HG02610 (cell line): ENCODE results near the gene KAZN.

ENCODE experiments used
- ATAC-seq: cut with Tn5 transposase; IDR thresholded peaks from one replicate; pipeline ENCODE4 v1.9.1; 2021; ENCODE audit warnings: mild to moderate bottlenecking, moderate library complexity; ENCODE audit not compliant: unreplicated experiment

KAZN gene

DNA sequence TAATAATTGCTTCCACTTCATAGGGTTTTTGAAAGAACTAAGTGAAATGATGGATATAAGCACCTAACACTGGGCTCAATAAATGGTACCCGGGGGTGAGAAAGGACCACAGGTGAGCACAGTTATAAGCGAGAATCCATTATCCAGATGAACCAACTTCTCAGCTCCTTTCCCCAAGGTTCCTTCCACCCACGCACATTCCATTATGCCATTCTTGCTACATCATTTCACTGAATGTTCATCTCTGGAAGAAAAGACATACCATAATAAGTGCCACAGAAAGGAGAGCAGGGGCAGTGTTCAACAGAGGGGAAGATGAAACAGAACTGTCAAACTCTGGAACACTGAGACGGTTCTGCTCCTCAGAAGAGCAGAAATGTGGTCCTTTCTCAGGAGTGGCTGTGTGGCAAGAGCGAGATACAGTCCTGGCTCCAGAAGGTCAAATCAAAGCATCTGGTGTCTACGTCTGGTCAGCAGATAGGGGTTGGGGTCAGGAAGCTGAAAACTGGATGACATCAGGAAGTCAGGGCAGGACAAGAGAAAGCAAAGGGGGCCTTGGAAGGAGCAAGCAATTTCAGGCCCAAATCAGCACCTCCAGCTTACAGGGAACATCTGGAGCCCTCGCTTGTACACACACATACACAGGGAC lies 299.6 kb downstream of the KAZN start:
- no peak for ATAC-seq

GRCh38 chr1:14899686-14900085 lies 301.2 kb downstream of the KAZN start:
- ATAC-seq, result no peak

- no peak for ATAC-seq
Observed at GRCh38 chr1:14901371-14901954, 303.0 kb downstream of the KAZN start.

- no peak for ATAC-seq
Observed at GRCh38 chr1:14903922-14904321, 305.4 kb downstream of the KAZN start.

- no peak for ATAC-seq
Observed at GRCh38 chr1:14906665-14907064, 308.2 kb downstream of the KAZN start.

DNA sequence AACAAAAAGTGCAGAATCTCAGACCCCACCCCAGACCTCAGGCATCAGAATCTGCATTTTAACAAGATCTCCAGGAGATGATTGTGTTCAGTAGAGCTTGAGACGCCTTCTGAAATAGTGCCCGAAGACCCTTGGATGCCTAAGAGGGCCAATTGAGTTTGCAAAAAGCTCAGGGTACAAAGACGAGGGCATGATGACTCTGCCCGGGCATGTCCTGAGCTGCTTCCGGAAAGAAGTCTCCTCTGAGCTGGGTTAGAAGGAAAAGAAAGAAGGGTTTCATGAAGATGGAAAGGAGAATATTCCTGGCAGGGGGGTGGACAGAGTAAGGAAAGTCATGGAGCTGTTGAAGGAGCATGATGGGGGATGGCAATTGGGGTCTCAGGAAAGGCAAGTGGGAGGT lies 308.9 kb downstream of the KAZN start:
- no peak for ATAC-seq

DNA sequence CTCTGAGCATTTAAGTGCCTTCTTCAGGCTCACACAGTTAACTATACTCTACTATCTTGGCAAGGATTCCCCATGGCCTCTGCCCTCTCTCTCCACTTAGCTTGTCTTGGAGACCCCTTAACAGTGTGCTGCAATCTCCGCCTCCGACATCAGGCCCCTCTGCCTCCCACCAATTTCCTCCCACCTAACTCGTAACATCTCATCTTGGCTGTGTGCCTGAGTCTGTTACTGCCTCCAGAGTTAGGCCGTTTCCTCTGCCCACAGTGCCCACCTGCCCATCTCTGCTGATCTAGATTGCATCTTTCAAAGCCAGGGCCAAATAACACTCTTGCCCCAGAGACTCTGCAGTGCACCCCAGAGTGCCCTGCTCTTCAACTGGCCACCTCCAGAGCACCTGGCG lies 310.8 kb downstream of the KAZN start:
- ATAC-seq, result no peak

GRCh38 chr1:14909920-14910460 lies 311.5 kb downstream of the KAZN start:
- ATAC-seq, result no peak

DNA sequence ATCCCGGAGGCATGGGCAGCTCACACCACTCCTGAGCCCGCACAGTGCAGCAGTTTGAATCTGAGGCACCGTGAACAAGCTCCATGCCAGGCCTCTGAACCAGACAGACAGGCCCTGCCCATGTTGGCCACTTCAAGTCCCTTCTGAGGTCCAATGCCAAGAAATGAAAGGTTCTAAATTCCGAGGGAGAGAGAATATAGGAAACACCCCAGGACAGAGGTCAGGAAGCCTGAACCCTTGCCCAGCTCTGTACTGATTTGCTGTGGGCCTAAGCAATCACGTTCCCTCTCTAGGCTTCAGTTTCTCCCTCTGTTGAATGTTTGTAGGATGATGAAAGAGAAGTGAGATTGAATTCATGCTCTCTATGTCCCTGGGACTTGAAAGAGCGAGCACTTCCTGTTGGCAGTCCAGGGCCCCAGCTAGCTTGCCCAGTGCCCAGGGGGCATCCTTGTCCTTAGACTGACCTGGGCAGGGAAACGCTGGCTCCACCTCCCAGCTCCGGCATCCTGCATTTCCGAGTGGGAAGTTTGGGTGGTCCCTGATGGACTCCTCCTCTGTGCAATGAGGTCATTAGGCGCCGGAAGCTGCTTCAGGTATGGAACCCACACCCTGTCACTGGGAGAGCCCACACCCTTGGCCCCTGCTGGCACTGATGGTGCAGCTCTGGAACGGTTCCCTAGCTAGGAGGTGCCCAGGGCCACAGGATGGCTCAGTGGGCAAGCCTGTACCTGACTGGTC lies 312.7 kb downstream of the KAZN start:
- no peak for ATAC-seq

DNA sequence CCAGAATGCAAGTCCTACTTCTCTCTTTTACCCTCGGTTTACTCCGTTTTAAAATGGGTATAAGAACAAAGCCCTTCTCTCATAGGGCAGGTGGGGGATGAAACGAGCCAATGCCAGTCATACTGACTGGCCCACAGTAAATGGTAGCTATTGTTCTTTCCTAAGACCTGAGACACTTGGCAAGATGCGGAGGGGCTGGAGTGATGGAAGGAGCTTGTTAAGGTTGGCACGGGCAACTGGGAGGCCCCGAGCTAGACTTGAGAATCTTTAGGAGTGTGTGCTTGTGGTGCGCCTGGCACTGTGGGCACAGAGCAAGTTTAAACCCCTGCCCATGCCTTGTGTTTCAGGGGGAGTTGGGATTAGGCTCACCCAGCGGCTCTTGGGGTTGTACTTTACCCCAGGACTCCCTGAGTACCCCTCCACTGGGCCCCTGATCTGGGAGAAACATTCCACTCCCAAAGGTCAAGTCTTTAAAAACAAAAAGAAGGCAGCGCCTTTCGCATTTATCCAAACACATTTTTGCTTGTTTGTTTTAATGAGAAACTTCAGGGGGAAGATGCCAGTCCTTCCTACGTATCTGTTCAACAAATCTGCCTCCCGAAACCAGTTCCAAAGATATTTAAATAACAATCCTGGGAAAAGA lies 314.5 kb downstream of the KAZN start:
- no peak for ATAC-seq

DNA sequence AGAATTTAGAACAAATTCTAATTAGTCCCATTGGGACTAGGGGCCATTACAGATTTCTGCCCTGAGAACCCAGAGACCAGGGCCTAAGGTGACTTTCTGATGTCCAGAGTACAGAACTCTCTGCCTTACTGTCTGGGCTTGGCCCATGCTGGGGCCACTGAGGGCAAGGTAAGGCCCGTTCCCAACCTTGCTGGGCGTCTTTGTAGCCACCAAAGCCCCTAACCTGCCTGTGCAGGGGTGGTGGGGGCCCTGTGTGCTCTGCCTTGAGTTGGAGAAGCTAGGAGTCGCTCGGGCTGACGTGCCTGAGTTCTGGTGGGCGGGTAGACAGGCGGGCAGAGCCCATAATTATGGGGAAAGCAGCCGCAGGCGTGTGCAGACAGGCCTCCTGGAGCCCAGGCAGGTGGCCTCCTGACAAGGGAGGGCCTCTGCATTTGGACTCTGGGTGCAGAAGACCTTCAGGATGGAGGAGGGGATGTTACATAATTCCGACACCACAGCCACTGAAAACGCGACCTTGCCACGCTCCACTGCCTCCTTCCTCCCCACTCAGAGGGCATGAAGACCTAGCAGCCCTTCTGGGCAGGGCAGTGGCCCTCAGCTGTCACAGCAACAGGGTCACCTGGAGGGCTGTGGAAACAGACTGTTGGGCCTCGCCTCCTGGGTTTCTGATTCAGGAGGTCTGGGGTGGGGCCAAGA lies 315.1 kb downstream of the KAZN start:
- no peak for ATAC-seq

DNA sequence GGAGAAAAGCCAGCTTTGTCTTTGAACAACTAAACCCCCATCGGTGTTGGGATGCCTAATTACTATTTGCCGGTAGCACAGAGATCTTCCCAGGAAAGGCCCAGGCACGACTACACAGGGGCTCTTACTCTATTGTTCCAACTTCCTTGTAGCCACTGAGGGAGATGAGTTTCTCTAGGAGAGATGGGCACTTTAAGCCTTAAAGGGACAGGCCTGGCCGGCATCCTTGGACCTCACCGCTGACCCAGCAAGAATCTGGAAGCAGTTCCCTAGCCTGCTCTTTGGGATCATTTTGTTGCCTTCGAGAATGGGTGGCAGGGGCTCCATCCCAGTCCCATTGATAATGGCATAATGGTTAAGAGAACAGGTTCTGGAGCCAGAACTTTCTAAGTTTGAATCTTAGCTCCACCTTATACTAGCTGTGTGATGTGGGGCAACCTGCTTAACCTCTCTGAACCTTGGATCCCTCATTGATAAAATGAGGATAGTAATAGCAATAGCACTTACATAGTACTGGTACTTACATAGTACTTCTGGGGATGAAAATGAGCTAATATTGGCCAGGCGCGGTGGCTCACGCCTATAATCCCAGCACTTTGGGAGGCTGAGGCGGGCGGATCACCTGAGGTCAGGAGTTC lies 316.0 kb downstream of the KAZN start:
- no peak for ATAC-seq

- no peak for ATAC-seq
Observed at GRCh38 chr1:14915356-14916054, 317.0 kb downstream of the KAZN start.

- ATAC-seq, result no peak
Observed at GRCh38 chr1:14919289-14919688, 320.8 kb downstream of the KAZN start.

GRCh38 chr1:14919751-14920150 lies 321.3 kb downstream of the KAZN start:
- ATAC-seq, result no peak

DNA sequence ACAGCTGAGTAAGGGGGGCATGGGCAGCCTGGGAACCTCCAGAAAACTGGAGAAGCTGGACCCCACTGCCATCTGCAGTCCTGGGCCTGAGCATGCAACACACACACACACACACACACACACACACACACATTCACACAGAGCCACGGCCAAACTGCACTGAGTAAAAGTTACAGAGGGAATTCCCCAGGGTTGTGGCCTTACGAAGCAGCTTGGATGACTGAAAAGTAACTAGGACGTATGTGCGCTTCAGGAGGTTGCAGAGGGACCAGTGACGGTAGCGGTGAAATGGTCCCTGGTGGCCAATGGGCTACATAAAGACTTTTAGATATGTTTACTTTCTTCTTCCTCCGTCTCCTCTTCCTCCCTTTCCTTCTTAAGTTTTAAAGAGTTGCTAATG lies 322.6 kb downstream of the KAZN start:
- no peak for ATAC-seq

DNA sequence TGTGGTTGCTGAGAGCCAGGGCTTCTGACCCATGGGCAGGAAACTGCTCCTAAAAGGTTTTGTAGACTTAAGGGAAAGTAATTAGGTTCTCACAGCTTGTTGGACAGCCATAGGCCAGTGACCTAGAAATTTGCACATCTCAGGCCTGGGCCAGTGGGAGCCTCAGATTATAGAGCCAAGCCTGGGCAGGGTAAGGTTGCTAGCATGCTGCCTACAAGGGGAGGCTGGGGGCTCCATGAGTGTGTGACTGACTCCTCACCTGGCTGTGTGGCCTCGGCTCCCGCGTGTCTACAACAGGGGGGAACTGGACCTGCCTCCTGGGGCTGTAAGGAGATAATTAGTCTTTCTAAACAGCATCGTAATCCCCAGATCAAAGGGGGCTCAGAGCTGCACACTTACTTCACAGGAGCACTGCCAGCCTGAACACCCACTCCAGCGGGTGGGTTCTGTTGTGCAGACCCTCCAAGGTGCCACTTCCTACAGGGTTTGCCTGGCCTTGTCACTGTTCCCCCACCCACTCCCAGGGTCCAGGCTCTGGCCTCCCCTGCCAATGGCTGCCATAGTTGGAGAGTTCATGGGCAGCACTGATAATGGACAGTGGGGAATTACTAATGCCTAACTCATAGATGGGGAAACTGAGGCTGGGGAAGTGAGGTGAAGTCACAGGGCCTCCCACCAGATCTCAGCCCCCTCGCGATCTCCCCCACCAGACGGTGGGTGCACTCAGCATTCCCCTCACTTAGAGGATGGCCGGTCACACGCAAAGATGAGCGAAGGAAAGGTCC lies 324.6 kb downstream of the KAZN start:
- no peak for ATAC-seq

- ATAC-seq, result no peak
Observed at GRCh38 chr1:14923727-14924452, 325.4 kb downstream of the KAZN start.
